BJ (cell line): ENCODE data around the gene PIGM. TPM values are rescaled to one million over a fixed set of nuclear protein-coding genes. Genes with fewer than 3 reads are reported as not detected.

Experiments
- CTCF ChIA-PET: fragments of 350-600 bp; formaldehyde crosslinking; extraction: SDS; loops from one replicate; lab custom pipeline; 2021; ENCODE audit warnings: antibody characterized with exemption, inconsistent platforms; lab: Yijun Ruan, JAX
- POLR2A ChIA-PET: fragments of 300-600 bp; sonication (Branson Sonifier 250); formaldehyde crosslinking; extraction: SDS; loops from one replicate; lab custom pipeline; 2021; ENCODE audit warnings: antibody characterized with exemption; lab: Charles Lee
- DNase-seq: peaks from one replicate; pipeline ENCODE4 v3.0.0-alpha.2; 2011; ENCODE audit warnings: low read depth
- H3K27me3 ChIP-seq: 2 replicates; pipeline ENCODE4 v1.6.0; 2011; ENCODE audit warnings: low read length; ENCODE audit not compliant: control insufficient read depth, insufficient read depth
- H3K36me3 ChIP-seq: 2 replicates; pipeline ENCODE4 v1.5.1; 2011; ENCODE audit warnings: low read length; ENCODE audit not compliant: control insufficient read depth, insufficient read depth
- H3K4me3 ChIP-seq: 2 replicates; pipeline ENCODE4 v1.5.1; 2011; ENCODE audit warnings: low read depth, mild to moderate bottlenecking, control low read depth, low read length
- CTCF ChIP-seq: IDR thresholded peaks from 2 replicates; pipeline ENCODE4 v1.5.1; 2011; ENCODE audit warnings: low read depth, mild to moderate bottlenecking, control low read depth, inconsistent platforms, low read length, moderate library complexity; ENCODE audit not compliant: insufficient read depth
- polyA plus RNA-seq: library from polyadenylated mRNA; depleted of rRNA; stranded (reverse); fragments of >200 nt; gene quantifications from 2 replicates; pipeline ENCODE4 v1.2.3, GENCODE V29; 2011

The PIGM gene
- polyA plus RNA-seq, 1 experiment, result 3.5 TPM

GRCh38 chr1:160062230-160062532 lies 30.4 kb upstream of the PIGM start:
- CTCF ChIA-PET, result interaction anchor here (1.2 to 2.9 kb wide), 4 partner anchors 16 to 190 kb away, joined by 3 to 12 read pairs (median 8); no protein-coding TSS in a partner anchor

GRCh38 chr1:160061369-160062229 lies 29.8 kb upstream of the PIGM start:
- Histone ChIP-seq H3K36me3 (no peaks in the 10 kb centered on the region), H3K27me3 (peaks cover 35% of the 10 kb centered on the region), H3K4me3 (no peak overlapping the region)
- TF ChIP-seq CTCF, result no peak
- DNase-seq, result no peak
- ChIA-PET CTCF (interaction anchor here (0.5 to 5.8 kb wide), 3 partner anchors 15 to 461 kb away, joined by 3 to 39 read pairs (median 6); no protein-coding TSS in a partner anchor), POLR2A (no interaction called here)

More at GRCh38 chr1:160062230-160062532, 30.4 kb upstream of the PIGM start:
- POLR2A ChIA-PET, result no interaction called here
- no peak for TF ChIP-seq CTCF
- DNase-seq, result no peak
- Histone ChIP-seq H3K27me3 (peaks cover 36% of the 10 kb centered on the region), H3K4me3 (no peak overlapping the region), H3K36me3 (no peaks in the 10 kb centered on the region)

- H3K27me3 ChIP-seq, result peaks cover 27% of the 10 kb centered on the region
- ChIA-PET CTCF (interaction anchor here (0.7 to 5.8 kb wide), 14 partner anchors 9 to 319 kb away, joined by 3 to 39 read pairs (median 4); partner anchors contain the start of genes KCNJ10 and KCNJ9), POLR2A (interaction anchor here (0.6 kb wide), 1 partner anchor 15 kb away, joined by 6 read pairs; no protein-coding TSS in a partner anchor)
- no peaks in the 10 kb centered on the region for H3K36me3 ChIP-seq
- DNase-seq, result no peak
- H3K4me3 ChIP-seq, result no peak overlapping the region
- peak; percentile 50 for TF ChIP-seq CTCF
These were observed 26.3 kb upstream of the PIGM start for GRCh38 chr1:160058087-160058486.

- no peak for TF ChIP-seq CTCF
- DNase-seq, result no peak
- ChIA-PET CTCF (interaction anchor here (0.6 to 5.8 kb wide), 6 partner anchors 10 to 80 kb away, joined by 3 to 39 read pairs (median 5); no protein-coding TSS in a partner anchor), POLR2A (interaction anchor here (0.5 kb wide), 1 partner anchor 14 kb away, joined by 11 read pairs; no protein-coding TSS in a partner anchor)
- Histone ChIP-seq H3K36me3 (no peaks in the 10 kb centered on the region), H3K27me3 (peaks cover 28% of the 10 kb centered on the region), H3K4me3 (no peak overlapping the region)
These were observed 24.9 kb upstream of the PIGM start for GRCh38 chr1:160056648-160057169.
